ENCODE measurements around the gene SCYGR1.

- TF ChIP-seq SETDB1 (CRISPR knock-in tag; IDR thresholded peaks at IDR 0.05; ENCODE audit: borderline replicate concordance) (no peak), ZZZ3 (CRISPR knock-in tag; IDR thresholded peaks at IDR 0.05; ENCODE audit: borderline replicate concordance) (no peak), JUN (CRISPR knock-in tag; IDR thresholded peaks at IDR 0.05) (no peak), BRD4 (CRISPR knock-in tag; IDR thresholded peaks at IDR 0.05) (no peak), ZNF570 (CRISPR knock-in tag; IDR thresholded peaks at IDR 0.05; ENCODE audit: borderline replicate concordance) (no peak), ZBED4 (CRISPR knock-in tag; IDR thresholded peaks at IDR 0.05; ENCODE audit: borderline replicate concordance) (no peak), ETV5 (CRISPR knock-in tag; IDR thresholded peaks at IDR 0.05; ENCODE audit: borderline replicate concordance) (no peak), ZNF407 (CRISPR knock-in tag; IDR thresholded peaks at IDR 0.05; ENCODE audit: not compliant biosample characterization) (no peak), ZBTB7B (CRISPR knock-in tag; IDR thresholded peaks at IDR 0.05) (no peak), MYC (CRISPR knock-in tag; IDR thresholded peaks at IDR 0.05; ENCODE audit: borderline replicate concordance) (no peak), FOSL1 (CRISPR knock-in tag; IDR thresholded peaks at IDR 0.05; ENCODE audit: borderline replicate concordance) (no peak), CTCF (CRISPR knock-in tag; IDR thresholded peaks at IDR 0.05) (no peak), ZBTB49 (CRISPR knock-in tag; IDR thresholded peaks at IDR 0.05; ENCODE audit: borderline replicate concordance) (no peak)
These were observed 9.4 kb downstream of the SCYGR1 start for GRCh38 chr2:227378371-227378782.

All from HepG2 (cell line).